Activated CD4-positive, CD25-positive, alpha-beta regulatory T cell treated with anti-CD3 and anti-CD28 coated beads, Interleukin-2, amount 50 U/mL, for 16 hours (primary cell): ENCODE results near the gene KIF25.

Experiments used
- DNase-seq: peaks from one replicate; pipeline ENCODE4 v3.0.0-alpha.2; 2020; ENCODE audit warnings: low read depth, low spot score

The KIF25 gene

GRCh38 chr6:168035661-168036545 lies 38.4 kb downstream of the KIF25 start:
- DNase-seq = no peak

- no peak for DNase-seq
These were observed 39.8 kb downstream of the KIF25 start for GRCh38 chr6:168037242-168037641.

- no peak for DNase-seq
These were observed 40.4 kb downstream of the KIF25 start for GRCh38 chr6:168037856-168038255.

GRCh38 chr6:168038576-168039140 lies 41.2 kb downstream of the KIF25 start:
- no peak for DNase-seq

- no peak for DNase-seq
These were observed 41.8 kb downstream of the KIF25 start for GRCh38 chr6:168039301-168039700.

GRCh38 chr6:168039849-168040248 lies 42.4 kb downstream of the KIF25 start:
- DNase-seq = no peak

- DNase-seq = no peak
These were observed 43.5 kb downstream of the KIF25 start for GRCh38 chr6:168040856-168041496.

- no peak for DNase-seq
These were observed 44.5 kb downstream of the KIF25 start for GRCh38 chr6:168041928-168042327.

GRCh38 chr6:168042426-168043192 lies 45.1 kb downstream of the KIF25 start:
- no peak for DNase-seq

GRCh38 chr6:168043193-168043847 lies 45.8 kb downstream of the KIF25 start:
- no peak for DNase-seq

- DNase-seq = no peak
These were observed 46.5 kb downstream of the KIF25 start for GRCh38 chr6:168043848-168044415.

GRCh38 chr6:168044521-168045130 lies 47.2 kb downstream of the KIF25 start:
- DNase-seq = no peak

GRCh38 chr6:168045141-168045691 lies 47.7 kb downstream of the KIF25 start:
- no peak for DNase-seq

- no peak for DNase-seq
These were observed 48.5 kb downstream of the KIF25 start for GRCh38 chr6:168045706-168046620.

- no peak for DNase-seq
These were observed 49.2 kb downstream of the KIF25 start for GRCh38 chr6:168046696-168047095.

GRCh38 chr6:168047841-168048723 lies 50.6 kb downstream of the KIF25 start:
- DNase-seq = no peak

- no peak for DNase-seq
These were observed 51.2 kb downstream of the KIF25 start for GRCh38 chr6:168048724-168049025.

GRCh38 chr6:168049277-168049676 lies 51.8 kb downstream of the KIF25 start:
- no peak for DNase-seq
